Fibroblast of lung (primary cell): ENCODE data around the gene CLIC3.

Experiments used
- CTCF ChIP-seq, 2 donors: IDR thresholded peaks in 1 of 2; conservative IDR thresholded peaks in 1 of 2; 1 replicate in 1 of 2; 2 replicates in 1 of 2; pipeline ENCODE4 v1.5.1; 2011 to 2012; ENCODE audit warnings: low read length in 2 of 2, control low read depth in 1 of 2, inconsistent platforms in 1 of 2, low read depth in 1 of 2, mild to moderate bottlenecking in 1 of 2
- EZH2 ChIP-seq: IDR thresholded peaks from 2 replicates; pipeline ENCODE4 v1.5.1; 2012; ENCODE audit warnings: low read length, control low read depth, mild to moderate bottlenecking; ENCODE audit errors: missing control alignments

- TF ChIP-seq CTCF (conservative IDR thresholded peaks at IDR 0.05 in 1 of 2, IDR thresholded peaks at IDR 0.05 in 1 of 2; ENCODE audit: low read depth in 1 of 2, low read length in 2 of 2) (no peak), EZH2 (no peak)
Observed at GRCh38 chr9:137045294-137046087, 49.1 kb upstream of the CLIC3 start.
